CD4-positive, alpha-beta T cell treated with Interleukin-15 for 4 hours (primary cell): ENCODE measurements around the gene CXXC5.

ENCODE experiments used
- DNase-seq: peaks from one replicate; pipeline ENCODE4 v3.0.0-alpha.2; 2020; ENCODE audit warnings: low spot score

The CXXC5 gene

DNA sequence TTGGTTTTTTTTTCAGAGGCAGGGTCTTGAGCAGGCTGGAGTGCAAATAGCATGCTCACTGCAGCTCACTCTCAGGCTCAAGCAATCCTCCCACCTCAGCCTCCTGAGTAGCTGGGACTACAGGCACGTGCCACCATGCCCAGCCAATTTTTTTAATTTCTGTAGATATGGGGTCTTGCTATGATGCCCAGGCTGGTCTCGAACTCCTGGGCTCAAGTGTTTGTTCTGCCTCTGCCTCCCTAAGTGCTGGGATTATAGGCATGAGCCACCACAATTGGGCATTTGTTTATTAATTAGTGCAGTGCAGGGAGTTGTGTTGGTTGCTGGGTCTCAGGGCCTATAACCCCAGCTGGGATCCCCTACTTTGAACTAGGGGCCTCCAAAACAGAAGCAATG, 47.0 kb downstream of the CXXC5 start:
- DNase-seq = no peak

DNA sequence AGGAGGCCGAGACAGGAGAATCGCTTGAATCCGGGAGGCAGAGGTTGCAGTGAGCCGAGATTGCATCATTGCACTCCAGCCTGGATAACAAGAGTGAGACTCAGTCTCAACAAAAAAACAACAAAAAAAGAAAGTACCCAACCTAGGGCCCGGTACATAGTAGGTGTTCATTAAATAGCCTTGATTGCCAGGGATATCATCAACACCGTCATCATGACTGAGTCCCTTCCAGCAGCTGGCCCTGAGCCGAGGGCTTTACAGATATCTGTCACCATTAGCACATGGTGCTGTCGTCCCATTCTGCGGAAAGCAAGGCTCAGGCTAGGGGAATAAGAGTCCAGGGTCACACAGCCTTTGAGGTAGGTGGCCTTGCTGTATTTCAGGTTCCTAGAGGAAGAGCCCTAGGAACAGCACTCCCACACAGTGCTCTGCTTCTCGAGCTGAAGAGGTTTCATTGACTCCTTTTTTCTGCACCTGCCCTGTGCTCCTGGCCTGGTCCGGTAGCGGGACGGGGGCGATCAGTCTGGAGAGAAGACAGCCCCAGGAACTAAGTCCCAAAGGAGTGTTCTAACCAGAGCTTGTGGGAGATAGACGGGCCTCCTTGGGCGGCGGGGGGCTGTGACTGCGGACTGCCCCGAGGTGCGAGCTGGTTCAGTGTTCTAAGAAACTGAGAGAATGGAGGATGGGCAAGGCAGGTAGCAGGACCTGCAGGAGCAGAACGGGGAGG, 48.2 kb downstream of the CXXC5 start:
- no peak for DNase-seq

DNA sequence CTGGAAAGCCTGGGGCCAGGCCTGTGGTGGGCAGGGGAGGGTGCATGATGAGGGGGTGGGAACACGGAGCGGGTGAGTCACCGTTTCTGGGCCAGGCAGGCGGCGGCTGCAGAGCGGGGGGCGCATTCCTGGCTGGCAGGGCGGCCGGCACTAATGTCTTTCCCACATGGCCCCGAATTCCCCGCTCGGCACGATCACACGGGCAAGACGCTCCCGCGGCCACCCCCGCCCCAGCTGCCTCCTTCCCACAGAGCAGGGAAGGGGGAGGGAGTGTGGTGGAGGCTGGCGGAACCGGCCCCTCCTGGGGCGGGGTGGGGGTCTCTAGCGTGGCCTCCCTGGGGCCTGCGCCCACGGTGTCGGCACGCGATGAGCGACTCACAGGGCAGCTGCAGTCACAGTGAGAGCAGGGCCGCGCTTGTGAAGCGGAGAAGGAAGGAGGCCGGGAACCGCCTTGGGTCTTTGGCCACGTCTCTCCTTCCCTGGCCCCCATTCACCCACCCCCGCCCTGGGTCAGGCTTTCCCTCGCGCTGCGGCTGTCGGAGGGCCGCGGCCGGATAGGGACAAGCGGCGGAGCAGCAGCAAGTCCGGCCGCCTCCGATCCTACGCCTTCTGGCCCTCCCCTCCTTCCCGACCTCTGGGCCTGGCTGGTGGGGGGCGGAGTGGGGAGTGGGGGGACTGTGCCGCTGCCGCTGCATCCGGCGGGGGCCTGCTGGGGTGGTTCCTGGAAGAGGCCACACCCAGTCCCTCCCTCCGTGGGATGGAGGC, 48.9 kb downstream of the CXXC5 start:
- no peak for DNase-seq

DNA sequence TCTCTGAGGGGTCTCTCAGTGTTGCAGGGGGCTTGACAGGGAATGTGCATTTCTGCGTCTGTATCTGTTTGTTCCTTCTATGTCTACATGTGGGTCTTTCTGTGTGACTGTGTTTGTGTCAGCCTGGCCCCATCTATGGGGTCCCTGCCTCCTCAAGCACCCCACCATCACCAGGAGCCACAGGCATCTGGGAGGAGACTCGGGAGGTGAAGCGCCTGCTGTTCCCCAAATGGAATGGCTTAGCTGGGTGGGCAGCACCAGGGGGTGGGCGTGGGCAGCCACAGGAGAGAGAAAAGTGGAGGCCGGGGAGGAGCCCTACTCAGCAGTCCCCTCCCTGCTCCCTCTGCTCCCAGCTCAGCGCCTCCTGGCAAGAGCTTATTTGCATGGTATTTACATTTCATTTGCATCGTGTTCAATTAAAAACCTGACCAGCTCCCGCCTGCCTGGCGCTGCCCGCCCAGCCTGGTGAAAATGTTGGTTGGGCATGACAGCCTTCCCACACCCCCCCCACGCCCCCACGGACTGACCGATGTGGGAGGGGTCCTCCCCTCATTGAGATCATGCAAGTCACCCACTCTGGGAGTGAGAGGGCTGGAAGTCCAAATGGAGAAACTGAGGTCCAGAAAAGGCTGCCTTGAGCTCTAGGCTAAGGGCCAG, 50.5 kb downstream of the CXXC5 start:
- no peak for DNase-seq

DNA sequence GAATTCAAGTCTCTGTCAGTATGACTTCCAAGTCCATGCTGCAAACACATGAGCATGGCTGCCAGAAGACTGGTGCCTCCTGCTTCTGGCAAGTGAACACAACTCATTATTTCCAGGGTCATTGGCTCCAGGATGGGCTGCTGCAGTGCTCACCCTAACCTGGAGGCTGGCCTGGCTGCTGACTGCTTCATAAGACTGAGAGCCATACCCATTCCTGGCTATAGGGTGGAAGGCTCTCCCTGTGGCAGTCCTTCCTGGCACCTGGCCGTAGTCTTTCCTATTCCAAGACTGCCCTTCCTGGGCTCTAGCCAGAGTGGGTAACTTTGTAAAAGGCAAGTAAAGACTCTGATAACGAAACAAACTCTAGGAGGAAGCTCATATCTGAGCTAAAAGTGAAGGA, 51.2 kb downstream of the CXXC5 start:
- no peak for DNase-seq

DNA sequence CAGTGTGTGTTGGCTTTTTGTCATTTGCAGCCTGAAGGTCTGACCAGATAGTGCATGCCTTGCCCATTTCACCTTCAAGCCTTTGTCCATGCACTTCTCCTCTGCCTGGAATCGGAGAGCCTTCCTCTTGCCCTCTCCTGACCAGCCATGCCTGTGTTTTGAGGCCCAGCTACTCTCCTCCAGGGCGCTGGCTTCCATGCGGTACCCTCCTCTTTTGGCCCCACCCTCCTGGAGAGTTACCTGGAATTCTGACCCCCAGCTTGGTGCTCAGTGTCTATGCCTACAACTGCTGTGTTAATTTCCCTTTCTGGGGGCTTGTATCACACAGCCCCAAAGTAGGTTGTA, 52.5 kb downstream of the CXXC5 start:
- DNase-seq = no peak

DNA sequence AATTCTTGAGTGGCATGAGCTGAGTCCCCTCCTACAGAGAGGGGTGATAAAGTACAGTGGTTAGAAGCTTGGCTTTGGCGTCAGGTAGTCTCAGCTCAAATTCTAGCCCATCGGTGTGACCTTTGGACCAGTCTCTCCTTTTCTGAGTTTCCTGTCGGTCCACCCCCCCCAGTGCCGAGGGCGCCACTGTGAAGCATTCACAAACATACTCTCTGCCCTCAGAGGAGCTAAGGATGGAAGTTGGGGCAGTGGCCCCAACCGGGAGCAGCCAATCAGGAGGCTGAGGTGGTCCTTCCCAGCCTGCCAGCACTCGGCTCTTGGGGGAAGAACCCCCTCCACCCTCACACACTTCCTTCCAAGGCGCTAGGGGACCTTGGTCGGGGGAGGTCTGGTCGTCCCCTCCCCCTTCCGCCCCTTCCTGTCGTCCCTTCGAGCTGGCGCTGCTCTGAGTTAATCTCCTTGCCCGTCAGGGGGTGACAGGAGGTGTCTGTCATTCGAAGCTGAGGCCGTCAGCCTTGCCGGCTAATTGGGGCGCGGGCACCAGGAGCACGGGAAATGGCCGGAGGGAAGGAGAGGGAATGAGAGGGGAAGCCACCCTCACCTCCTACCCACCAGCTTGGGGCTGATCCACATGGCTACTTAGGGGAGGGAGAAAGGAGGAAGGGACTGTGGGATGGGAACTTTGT, 53.0 kb downstream of the CXXC5 start:
- no peak for DNase-seq

DNA sequence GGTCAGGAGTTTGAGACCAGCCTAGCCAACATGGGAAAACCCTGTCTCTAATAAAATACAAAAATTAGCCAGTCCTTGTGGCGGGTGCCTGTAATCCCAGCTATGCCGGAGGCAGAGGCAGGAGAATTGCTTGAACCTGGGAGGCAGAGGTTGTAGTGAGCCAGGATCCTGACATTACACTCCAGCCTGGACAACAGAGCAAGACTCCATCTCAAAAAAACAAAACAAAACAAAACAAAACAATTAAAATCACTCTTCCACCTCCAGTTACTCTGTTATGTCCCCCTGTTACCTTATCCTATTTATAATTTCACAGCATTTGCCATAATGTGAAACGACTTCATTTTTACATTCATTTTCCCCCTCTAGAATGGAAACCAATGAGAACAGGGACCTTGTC, 54.4 kb downstream of the CXXC5 start:
- no peak for DNase-seq

DNA sequence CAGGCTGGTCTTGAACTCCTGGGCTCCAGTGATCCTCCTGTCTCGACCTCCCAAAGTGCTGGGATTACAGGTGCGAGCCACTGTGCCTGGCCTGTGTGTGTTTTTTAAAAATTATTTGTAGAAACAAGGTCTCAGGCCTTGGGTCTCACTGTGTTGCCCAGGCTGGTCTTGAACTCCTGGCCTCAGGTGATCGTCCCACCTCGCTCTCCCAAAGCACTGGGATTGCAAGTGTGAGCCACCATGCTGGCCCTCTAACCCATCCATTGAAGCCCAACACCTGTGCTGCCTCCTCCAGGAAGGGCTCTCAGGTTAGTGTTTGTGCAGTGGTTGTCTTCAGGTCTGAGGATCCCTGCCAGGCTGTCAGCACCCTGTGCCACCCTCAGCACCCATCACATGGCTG, 56.6 kb downstream of the CXXC5 start:
- no peak for DNase-seq

DNA sequence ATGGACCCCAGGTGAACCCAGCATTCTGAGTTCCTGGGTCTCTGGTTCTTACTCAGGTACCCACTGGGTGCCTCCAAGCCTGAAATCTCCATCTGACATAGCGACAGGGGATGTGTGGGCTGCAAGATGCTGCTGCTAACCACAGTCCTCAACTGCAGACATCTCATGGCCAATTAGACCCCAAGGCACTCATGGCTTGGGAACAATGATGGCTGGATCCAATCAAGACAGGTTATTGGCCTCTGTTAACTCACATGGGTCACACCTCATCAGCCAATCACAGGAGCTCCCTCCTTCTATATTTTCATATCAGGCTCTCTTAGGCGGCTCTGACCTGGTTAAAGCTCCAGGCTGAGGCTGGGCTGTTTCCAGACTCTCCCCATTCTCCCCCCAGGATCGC, 57.0 kb downstream of the CXXC5 start:
- DNase-seq = no peak

DNA sequence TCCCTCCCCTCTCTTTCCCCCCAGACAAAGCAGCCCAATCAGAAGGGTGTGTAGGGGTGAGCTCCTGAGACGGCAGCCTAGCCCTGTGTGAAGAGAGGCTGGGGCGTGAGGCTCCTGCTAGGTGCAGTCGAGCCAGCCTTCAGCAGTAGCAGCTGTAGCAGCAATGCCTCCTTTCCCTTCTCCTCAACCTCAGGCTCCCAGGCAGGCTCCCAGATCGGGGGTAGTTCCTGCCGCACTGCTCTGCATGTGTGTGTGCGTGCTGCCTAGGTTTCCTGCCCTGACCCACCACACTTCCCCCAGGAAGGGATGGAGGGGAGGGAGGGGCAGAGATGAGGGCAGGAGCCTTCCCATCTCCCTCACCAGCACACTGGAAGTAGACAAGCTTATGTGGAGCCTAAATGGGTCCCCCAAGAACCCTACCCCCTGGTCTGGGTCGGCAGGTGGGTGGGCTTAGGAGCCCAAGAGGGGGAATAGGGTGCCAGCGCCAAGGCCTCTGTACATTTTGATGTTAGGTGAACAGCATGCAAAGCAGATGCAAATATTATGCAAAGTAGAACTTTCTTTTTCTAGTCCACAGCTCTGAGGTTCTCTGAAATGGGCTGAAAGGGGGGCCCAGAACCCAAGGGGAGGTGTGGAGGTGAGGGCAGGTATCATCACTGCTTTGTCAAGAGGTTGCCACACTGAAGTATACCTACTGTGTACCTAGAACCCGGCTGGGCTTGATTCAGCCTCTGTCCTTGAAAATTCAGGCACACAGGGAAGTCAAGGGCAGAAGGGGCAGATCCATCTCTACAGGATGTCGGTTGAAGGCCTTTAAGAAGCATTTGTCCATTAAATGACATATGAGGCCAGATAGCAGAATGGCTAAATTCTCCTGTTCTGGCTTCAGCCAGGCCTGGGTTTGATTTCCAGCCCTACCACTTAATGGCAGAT, 57.8 kb downstream of the CXXC5 start:
- DNase-seq = no peak

DNA sequence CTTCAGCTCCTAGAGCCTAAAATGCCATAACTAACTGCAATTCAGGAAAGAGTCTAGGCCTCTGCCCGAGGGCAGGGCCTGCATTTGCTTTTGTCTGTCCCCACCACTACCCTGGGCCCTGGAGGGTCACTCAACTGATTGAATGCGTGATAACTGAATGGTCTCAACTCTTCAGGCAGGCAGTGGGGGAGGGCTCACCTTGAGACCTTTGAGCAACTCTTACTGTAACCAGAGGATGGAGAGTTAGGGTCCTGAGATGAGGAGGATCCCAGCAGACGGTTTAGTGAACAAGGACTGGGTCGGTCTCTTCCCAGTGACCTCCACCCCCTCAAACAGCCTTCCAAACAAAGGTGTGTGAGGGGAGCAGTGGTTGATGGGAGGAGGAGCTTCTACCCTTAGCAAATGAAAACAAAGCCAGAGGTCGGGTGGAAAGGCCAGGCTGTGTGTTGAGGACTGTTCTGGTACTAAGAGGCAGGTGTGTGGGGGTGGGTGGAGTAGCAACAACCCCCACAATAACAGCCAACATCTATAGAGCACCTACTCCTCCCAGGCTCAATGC, 59.4 kb downstream of the CXXC5 start:
- no peak for DNase-seq

DNA sequence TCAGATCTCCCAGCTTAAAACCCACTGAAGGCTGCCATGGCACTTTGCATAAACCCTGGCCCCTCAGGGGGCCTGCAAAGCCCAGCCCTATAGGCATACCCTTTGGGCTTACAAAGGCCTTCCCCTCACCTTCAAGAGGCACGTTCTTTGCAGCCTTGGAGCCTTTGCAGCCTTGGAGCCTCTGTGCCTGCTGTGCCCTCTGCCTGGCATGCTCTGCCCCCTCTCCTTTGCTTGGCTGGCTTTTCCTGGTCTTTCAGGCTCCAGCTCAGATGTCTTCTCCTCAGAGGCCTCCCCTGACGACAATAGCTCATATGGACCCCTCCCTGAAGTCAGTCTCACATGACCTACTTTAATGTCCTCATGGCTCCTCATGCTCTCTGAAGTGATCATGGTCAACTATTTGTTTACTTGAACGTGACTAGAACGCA, 60.3 kb downstream of the CXXC5 start:
- no peak for DNase-seq

DNA sequence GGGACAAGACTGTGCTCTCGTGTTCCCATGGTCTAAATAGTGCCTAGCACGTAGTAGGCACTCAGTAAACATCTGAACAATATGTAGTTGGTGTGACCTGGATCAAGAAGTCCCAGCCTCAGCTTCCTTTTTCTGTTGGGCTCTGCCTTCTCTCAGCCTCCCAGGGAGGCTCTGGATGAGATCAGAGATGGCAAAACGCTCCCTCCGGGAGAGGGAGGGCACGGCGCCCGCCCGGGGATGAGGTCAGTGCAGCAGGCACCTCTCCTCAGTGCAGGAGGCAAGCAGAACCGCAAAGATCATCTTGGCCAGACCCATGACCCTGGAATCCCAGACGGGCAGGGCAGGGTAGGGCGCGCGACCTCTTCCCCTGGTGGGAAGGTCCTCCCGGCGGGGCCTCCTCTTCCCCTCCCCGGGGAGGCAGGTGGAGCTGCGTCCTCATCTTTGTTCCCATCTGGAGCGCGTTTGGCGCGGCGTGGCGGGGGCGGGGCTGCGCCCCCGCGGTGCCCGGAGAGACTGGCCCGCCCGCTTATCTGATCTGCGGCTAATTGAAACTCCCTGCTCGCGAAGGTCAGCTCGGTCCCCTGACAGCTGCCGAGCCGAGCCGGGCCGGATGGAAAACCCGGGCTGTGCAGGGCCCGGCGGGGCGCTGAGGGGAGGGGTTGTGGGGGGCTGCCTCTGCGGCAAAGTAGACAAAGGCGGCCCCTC, 60.9 kb downstream of the CXXC5 start:
- DNase-seq = no peak

DNA sequence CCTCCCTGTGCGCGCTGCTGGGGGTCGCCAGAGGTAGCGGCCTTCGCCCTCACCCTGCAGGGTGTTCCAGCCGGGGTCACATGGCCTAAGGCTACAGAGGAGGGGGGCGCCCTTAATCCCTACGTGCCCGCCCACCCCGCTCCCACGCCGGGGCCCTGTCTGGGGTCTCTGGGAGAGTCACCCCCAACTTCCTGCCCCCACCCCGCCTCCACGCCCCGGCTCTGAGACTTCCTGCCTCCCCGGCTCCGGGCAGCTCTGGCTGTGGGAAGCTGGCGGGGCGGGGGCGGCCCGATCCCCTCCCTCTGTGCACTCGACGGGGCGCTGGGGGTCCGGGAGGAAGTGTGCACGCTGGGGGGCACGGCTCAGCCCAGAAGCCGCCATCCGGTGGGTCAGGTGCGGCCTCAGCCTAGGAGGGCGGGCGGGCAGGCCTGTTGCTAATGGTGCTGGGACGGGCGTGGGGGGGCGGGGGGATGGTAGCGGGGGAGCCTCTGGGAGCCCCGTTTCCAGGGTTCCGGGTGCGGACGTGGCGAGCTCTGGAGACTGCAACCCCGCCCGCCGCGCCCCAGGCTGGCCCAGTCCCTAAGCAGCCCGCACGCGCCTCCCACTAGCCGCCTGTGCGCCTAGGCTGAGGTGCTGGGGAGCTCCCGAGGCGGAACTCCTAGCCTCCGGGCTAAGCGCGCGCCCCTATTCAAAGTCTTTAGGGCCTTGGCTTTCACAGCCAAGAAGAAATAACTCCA, 61.6 kb downstream of the CXXC5 start:
- no peak for DNase-seq

DNA sequence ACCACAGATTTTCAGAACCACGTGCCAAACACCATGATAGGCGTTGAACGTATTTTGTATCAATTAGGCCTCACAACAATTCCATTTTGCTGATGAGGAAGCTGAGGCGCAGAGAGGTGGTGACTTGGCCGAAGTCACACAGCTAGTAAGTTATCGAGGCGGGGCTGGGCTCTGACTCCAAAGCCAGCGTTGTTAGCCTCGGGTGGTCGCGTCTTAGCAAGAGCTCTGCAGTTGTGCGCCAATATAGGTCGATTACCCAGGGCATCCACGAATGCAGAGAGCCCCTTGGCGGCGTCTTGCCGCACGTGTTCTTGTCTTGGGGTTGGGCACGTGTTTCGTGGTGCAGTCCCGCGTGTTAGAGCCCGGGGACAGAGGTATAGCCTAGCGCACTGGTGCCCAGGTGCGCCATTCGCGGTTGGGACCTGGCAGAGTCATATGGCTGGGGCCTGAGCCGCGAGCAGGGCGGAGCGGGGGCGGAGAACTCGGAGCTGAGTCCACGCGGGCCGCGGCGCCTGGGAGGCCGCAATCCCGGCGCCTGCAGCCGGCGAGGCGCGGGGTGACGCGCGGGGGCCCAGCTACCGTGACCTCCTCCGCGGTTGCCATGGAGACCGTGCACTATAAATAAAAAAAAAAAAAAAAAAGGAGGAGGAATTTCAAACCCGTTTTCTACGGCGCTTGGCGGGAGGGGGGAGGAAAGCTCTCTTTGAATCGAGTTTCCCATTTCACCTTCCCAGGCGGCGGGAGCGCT, 62.3 kb downstream of the CXXC5 start:
- peak; percentile 49 for DNase-seq

DNA sequence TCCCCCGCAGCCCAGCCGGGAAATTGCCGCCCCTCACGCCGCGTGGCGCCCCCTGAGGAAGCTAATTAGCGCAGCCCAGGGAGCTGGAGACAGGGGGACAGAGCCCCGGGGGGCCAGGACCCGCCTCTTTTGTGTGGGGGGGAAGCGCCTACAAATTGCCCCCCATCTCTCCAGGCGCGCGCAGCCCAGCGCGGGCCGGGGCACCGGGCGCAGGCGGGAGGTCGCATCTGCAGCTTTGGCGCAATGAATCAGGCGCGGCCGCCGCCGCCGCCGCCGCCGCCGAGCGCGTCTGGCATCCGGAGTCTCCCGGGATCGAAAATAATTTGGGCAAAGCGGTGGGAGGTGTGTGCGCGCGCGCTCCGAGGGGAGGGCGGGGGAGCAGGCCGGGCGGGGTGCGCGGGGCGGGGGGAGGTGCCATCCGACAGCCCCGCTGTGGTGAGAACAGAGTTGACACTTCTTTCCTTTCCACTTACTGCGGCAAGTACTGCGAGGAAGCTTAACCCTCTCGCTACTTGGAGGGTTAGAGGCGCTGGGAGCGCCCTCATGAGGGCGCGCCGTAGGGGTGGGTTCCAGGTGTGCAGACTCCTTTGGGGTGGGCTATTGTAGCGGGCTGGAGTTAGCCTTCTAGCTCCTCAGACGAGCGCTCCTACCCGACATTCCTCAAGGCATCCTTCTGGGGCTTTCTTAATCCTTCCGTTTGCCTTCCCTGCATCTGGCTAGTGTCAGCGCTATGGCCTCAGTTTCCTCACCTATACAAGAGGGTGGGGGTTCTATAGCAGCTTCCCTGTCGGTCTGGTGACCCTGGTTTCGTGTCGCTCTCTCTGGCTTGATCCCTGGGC, 63.1 kb downstream of the CXXC5 start:
- DNase-seq = peak; percentile 64

DNA sequence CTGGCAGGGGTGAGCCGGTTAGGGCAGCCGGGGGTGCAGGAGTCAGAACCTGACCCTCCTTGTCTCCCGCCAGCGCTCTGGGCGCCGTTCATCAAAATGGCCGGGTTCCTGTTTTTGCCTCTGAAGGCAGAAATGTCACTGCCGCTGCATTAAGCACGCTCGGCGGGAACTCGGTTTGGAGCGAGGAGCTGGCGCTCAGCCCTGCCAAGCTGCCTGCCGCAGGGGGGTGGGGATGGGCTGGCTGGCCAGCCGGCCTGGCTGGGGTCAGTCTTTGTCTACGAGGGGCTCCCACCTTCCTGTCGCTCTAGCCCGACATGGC, 63.7 kb downstream of the CXXC5 start:
- no peak for DNase-seq
